ENCODE data around the gene HIVEP2. TPM values are rescaled to one million over a fixed set of nuclear protein-coding genes. Genes with fewer than 3 reads are reported as not detected.

HIVEP2 gene
- total RNA-seq, 1 experiment from 2014 or later = 9.1 TPM

DNA sequence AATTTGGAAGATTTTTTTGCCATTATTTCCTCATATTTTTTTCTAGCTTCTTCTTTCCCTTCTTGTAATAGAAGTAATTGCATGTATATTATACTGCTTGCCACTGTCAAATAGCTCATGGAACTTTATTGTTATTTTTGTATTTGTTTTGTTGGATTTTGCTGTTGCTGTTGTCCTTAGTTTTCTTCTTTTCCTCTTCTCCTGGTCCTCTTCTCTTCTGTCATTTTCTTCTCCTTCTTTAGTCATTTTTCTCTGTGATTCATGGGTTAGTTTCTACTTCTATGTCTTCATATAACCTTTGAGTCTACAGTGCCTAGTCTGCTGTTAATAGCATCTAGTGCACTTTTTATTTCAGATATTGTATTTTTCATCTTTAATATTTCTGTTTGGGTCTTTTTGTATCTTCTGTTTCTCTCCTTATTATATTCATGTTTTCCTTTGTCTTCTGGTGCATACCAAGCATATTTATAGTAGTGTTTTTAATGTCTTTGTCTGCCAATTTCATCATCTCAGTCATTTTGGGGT, 226.2 kb downstream of the HIVEP2 start:
- Histone ChIP-seq H3K79me2 (ENCODE audit: low read length) (no peaks in the 10 kb centered on the region), H3K4me1 (ENCODE audit: insufficient read depth, low read length) (no peaks in the 10 kb centered on the region), H3K9me2 (replicated peaks; ENCODE audit: low read length) (no peaks in the 10 kb centered on the region), H3K27me3 (ENCODE audit: low read length) (no peaks in the 10 kb centered on the region), H3K4me3 (ENCODE audit: low read length) (no peak overlapping the region), H2AFZ (ENCODE audit: low read length) (no peak overlapping the region), H3K27ac (ENCODE audit: low read length) (no peak overlapping the region), H3F3A (ENCODE audit: low read length, unreplicated experiment) (no peaks in the 10 kb centered on the region), H3K4me2 (ENCODE audit: low read length) (no peak overlapping the region), H3K36me3 (ENCODE audit: low read depth, low read length) (no peaks in the 10 kb centered on the region), H4K20me1 (ENCODE audit: low read length) (no peaks in the 10 kb centered on the region), H3K9ac (ENCODE audit: low read length) (no peak overlapping the region), H3K9me3 (ENCODE audit: low read length) (no peaks in the 10 kb centered on the region)
- no TSS peak for BruUV-seq (replicated peaks)
- CTCF ChIA-PET = no interaction called here
- POLR2A ChIA-PET (ENCODE audit: unreplicated experiment) = no interaction called here
- DNase-seq = no peak
- TF ChIP-seq, protein P1, sequence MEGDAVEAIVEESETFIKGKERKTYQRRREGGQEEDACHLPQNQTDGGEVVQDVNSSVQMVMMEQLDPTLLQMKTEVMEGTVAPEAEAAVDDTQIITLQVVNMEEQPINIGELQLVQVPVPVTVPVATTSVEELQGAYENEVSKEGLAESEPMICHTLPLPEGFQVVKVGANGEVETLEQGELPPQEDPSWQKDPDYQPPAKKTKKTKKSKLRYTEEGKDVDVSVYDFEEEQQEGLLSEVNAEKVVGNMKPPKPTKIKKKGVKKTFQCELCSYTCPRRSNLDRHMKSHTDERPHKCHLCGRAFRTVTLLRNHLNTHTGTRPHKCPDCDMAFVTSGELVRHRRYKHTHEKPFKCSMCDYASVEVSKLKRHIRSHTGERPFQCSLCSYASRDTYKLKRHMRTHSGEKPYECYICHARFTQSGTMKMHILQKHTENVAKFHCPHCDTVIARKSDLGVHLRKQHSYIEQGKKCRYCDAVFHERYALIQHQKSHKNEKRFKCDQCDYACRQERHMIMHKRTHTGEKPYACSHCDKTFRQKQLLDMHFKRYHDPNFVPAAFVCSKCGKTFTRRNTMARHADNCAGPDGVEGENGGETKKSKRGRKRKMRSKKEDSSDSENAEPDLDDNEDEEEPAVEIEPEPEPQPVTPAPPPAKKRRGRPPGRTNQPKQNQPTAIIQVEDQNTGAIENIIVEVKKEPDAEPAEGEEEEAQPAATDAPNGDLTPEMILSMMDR (conservative IDR thresholded peaks at IDR 0.05; ENCODE audit: low read depth, low read length) = no peak
- TF ChIP-seq EZH2 (IDR thresholded peaks at IDR 0.05; ENCODE audit: low read length, unreplicated experiment) = no peak
- TF ChIP-seq EZH2phosphoT487 (IDR thresholded peaks at IDR 0.05; ENCODE audit: borderline replicate concordance, low read length) = no peak
- ATAC-seq = no peak
- intact Hi-C loops (cut with micrococcal nuclease) = no loop called here

DNA sequence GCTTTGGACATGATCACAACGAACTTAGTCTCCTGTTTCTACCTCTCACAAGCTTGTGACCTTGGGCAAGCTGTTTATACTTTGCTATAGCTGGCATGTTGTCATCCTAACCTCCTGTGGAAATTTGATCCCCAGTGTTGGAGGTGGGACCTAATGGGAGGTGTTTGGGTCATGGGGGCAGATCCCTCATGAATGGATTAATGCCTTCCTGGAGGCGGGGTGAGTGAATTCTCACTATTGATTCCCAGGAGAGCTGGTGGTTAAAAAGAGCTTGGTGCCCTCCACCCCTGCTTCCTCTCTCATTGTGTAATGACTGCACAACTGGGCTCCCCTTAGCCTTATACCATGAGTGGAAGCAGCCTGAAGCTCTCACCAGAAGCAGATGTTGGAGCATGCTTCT, 228.9 kb downstream of the HIVEP2 start:
- no peak for ATAC-seq
- Histone ChIP-seq H3K9ac (ENCODE audit: low read length) (no peak overlapping the region), H2AFZ (ENCODE audit: low read length) (no peak overlapping the region), H3K36me3 (ENCODE audit: low read depth, low read length) (no peaks in the 10 kb centered on the region), H3F3A (ENCODE audit: low read length, unreplicated experiment) (no peaks in the 10 kb centered on the region), H3K9me2 (replicated peaks; ENCODE audit: low read length) (no peaks in the 10 kb centered on the region), H3K79me2 (ENCODE audit: low read length) (no peaks in the 10 kb centered on the region), H3K9me3 (ENCODE audit: low read length) (no peaks in the 10 kb centered on the region), H3K27ac (ENCODE audit: low read length) (no peak overlapping the region), H4K20me1 (ENCODE audit: low read length) (no peaks in the 10 kb centered on the region), H3K27me3 (ENCODE audit: low read length) (no peaks in the 10 kb centered on the region), H3K4me1 (ENCODE audit: insufficient read depth, low read length) (no peaks in the 10 kb centered on the region), H3K4me2 (ENCODE audit: low read length) (no peak overlapping the region), H3K4me3 (ENCODE audit: low read length) (no peak overlapping the region)
- CTCF ChIA-PET = no interaction called here
- BruUV-seq (replicated peaks) = no TSS peak
- DNase-seq = no peak
- intact Hi-C loops (cut with micrococcal nuclease) = no loop called here
- POLR2A ChIA-PET (ENCODE audit: unreplicated experiment) = no interaction called here
- TF ChIP-seq EZH2phosphoT487 (IDR thresholded peaks at IDR 0.05; ENCODE audit: borderline replicate concordance, low read length) (no peak), EZH2 (IDR thresholded peaks at IDR 0.05; ENCODE audit: low read length, unreplicated experiment) (no peak)
- TF ChIP-seq, protein P1 (conservative IDR thresholded peaks at IDR 0.05; ENCODE audit: low read depth, low read length) = no peak

DNA sequence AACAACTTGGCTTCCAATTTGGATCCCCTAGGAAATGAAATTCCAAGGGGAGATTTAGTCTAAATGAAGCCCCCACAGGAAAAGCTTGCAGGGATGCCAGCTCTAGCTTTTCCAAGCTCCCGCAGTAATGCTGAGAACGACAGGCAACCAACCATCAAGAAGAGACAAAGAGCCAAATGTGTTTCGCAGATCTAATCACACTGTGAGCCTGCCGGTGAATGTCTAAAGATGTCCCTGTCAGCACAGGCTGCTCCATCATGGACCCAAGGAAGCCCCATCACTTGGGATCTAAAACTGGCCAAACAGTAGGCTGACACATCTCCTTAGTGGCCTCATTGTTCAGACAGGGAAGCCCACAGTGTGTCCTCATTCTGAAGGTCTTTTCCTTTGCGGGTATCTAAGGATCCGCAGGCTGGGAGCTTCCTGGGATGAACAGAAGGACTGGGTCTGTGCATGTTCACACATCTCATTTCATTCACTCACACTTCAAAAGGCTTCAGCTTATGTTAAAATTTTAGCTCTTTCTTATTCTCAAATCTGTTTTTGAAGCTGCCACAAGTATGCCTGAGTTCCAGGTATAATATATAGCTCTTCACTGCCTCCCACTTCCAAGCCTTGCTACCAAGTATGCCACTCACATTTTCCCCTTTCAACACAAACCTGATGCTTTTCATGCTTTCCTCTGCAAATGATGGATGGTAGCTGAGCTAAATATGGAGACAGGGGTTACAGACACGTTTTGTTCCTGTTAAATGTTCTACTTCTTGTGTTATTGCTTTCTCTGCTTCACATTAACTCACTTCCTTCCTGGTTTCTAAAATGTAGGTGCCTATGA, 229.8 kb downstream of the HIVEP2 start:
- ATAC-seq = no peak

More for the DNA sequence above, 229.8 kb downstream of the HIVEP2 start:
- Histone ChIP-seq H2AFZ (ENCODE audit: low read length) (no peak overlapping the region), H3K4me1 (ENCODE audit: insufficient read depth, low read length) (no peaks in the 10 kb centered on the region), H3K36me3 (ENCODE audit: low read depth, low read length) (no peaks in the 10 kb centered on the region), H3K27me3 (ENCODE audit: low read length) (no peaks in the 10 kb centered on the region), H3K9ac (ENCODE audit: low read length) (no peak overlapping the region), H3K9me3 (ENCODE audit: low read length) (no peaks in the 10 kb centered on the region), H3K4me3 (ENCODE audit: low read length) (no peak overlapping the region), H3K27ac (ENCODE audit: low read length) (no peak overlapping the region), H3K79me2 (ENCODE audit: low read length) (no peaks in the 10 kb centered on the region), H3F3A (ENCODE audit: low read length, unreplicated experiment) (no peaks in the 10 kb centered on the region), H3K9me2 (replicated peaks; ENCODE audit: low read length) (no peaks in the 10 kb centered on the region), H4K20me1 (ENCODE audit: low read length) (no peaks in the 10 kb centered on the region), H3K4me2 (ENCODE audit: low read length) (no peak overlapping the region)
- TF ChIP-seq, protein P1 (conservative IDR thresholded peaks at IDR 0.05; ENCODE audit: low read depth, low read length) = no peak
- TF ChIP-seq EZH2phosphoT487 (IDR thresholded peaks at IDR 0.05; ENCODE audit: borderline replicate concordance, low read length) = no peak
- TF ChIP-seq EZH2 (IDR thresholded peaks at IDR 0.05; ENCODE audit: low read length, unreplicated experiment) = no peak
- ChIA-PET POLR2A (ENCODE audit: unreplicated experiment) (no interaction called here), CTCF (no interaction called here)
- BruUV-seq (replicated peaks) = no TSS peak
- DNase-seq = no peak
- intact Hi-C loops (cut with micrococcal nuclease) = no loop called here

All from PC-3 (cell line).